GM23248 (cell line): Measurements from ENCODE around the gene INPP5D.

Source experiments
- EZH2 ChIP-seq: fragments of 200-600 bp; sonication (generic); IDR thresholded peaks from 2 replicates; pipeline ENCODE4 v1.6.1; 2018; ENCODE audit warnings: antibody characterized with exemption, mild to moderate bottlenecking; ENCODE audit not compliant: insufficient read depth, poor library complexity, severe bottlenecking
- EZH2phosphoT487 ChIP-seq: fragments of 200-600 bp; sonication (generic); IDR thresholded peaks from 2 replicates; pipeline ENCODE4 v1.6.1; 2018; ENCODE audit warnings: antibody characterized with exemption, moderate library complexity, mild to moderate bottlenecking, low read depth; ENCODE audit not compliant: insufficient read depth

DNA sequence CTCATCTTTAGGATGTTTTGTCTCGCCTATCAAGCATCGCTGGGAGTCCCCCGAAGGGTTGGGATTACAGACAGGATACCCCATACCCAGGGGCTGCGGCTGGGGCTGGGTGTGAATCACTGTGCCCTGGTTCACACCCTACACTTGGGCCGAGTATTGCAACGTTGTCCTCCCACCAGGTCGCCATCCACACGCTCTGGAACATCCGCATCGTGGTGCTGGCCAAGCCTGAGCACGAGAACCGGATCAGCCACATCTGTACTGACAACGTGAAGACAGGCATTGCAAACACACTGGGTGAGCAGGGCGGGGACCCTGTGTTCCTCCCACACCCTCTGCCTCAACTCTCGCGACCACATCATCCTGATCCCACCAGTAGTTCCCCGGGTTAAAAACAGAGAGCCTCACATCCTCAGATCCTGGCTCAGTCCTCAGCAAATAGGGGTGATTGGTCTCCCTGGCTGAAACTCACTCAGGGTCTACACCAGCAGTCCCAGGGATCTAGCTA is 104.0 kb downstream of the INPP5D start:
- no peak for TF ChIP-seq EZH2
- TF ChIP-seq EZH2phosphoT487 = no peak
